PFSK-1 (cell line): ENCODE measurements around the gene EPHA6.

Experiments used
- FOXP2 ChIP-seq: optimal IDR thresholded peaks from 2 replicates; pipeline ENCODE3; 2011; ENCODE audit warnings: borderline replicate concordance, control low read depth, inconsistent platforms; ENCODE audit not compliant: insufficient read depth; ENCODE audit errors: extremely low read length, extremely low read depth
- POLR2AphosphoS5 ChIP-seq: IDR thresholded peaks from 2 replicates; pipeline ENCODE4 v1.6.1; 2012; ENCODE audit warnings: low read depth, mild to moderate bottlenecking, control low read depth, low read length, moderate library complexity
- REST ChIP-seq, 2 experiments: IDR thresholded peaks; 2 replicates each; pipeline versions ENCODE4 v1.6.1 to v1.8.0; 2011 to 2012; ENCODE audit warnings: low read depth in 2 of 2, low read length in 2 of 2, control low read depth in 1 of 2, inconsistent platforms in 1 of 2, mild to moderate bottlenecking in 1 of 2, moderate library complexity in 1 of 2; ENCODE audit not compliant: insufficient read depth in 1 of 2
- SIN3A ChIP-seq: IDR thresholded peaks from 2 replicates; pipeline ENCODE4 v1.6.1; 2012; ENCODE audit warnings: mild to moderate bottlenecking, low read length, moderate library complexity, borderline replicate concordance; ENCODE audit not compliant: insufficient read depth
- TAF1 ChIP-seq: IDR thresholded peaks from 2 replicates; pipeline ENCODE4 v1.6.1; 2012; ENCODE audit warnings: low read length, control low read depth, borderline replicate concordance; ENCODE audit not compliant: insufficient read depth

The EPHA6 gene

GRCh38 chr3:97264180-97264579 lies 449.8 kb downstream of the EPHA6 start:
- TF ChIP-seq POLR2AphosphoS5 = no peak
- no peak for TF ChIP-seq SIN3A
- TF ChIP-seq TAF1 = no peak
- TF ChIP-seq FOXP2 = no peak
- TF ChIP-seq REST (IDR thresholded peaks at IDR 0.05; ENCODE audit: insufficient read depth in 1 of 2, low read depth in 2 of 2, low read length in 2 of 2) = no peak

GRCh38 chr3:97265237-97266005 lies 451.0 kb downstream of the EPHA6 start:
- TF ChIP-seq REST (IDR thresholded peaks at IDR 0.05; ENCODE audit: insufficient read depth in 1 of 2, low read depth in 2 of 2, low read length in 2 of 2) = no peak
- no peak for TF ChIP-seq FOXP2
- TF ChIP-seq TAF1 = no peak
- TF ChIP-seq SIN3A = no peak
- TF ChIP-seq POLR2AphosphoS5 = no peak

- TF ChIP-seq FOXP2 = no peak
- no peak for TF ChIP-seq POLR2AphosphoS5
- TF ChIP-seq TAF1 = no peak
- TF ChIP-seq SIN3A = no peak
- TF ChIP-seq REST (IDR thresholded peaks at IDR 0.05; ENCODE audit: insufficient read depth in 1 of 2, low read depth in 2 of 2, low read length in 2 of 2) = no peak
These were observed 454.8 kb downstream of the EPHA6 start for GRCh38 chr3:97269202-97269601.

- TF ChIP-seq REST (IDR thresholded peaks at IDR 0.05; ENCODE audit: insufficient read depth in 1 of 2, low read depth in 2 of 2, low read length in 2 of 2) (no peak), TAF1 (no peak), FOXP2 (no peak), POLR2AphosphoS5 (no peak), SIN3A (no peak)
These were observed 463.3 kb downstream of the EPHA6 start for GRCh38 chr3:97277708-97278107.

- TF ChIP-seq FOXP2 = no peak
- no peak for TF ChIP-seq POLR2AphosphoS5
- no peak for TF ChIP-seq REST (IDR thresholded peaks at IDR 0.05; ENCODE audit: insufficient read depth in 1 of 2, low read depth in 2 of 2, low read length in 2 of 2)
- TF ChIP-seq TAF1 = no peak
- no peak for TF ChIP-seq SIN3A
These were observed 464.1 kb downstream of the EPHA6 start for GRCh38 chr3:97278506-97278905.
